ENCODE measurements around the gene CNTN4. TPM values are rescaled to one million over a fixed set of nuclear protein-coding genes. Genes with fewer than 3 reads are reported as not detected.

Gene CNTN4
- total RNA-seq, 1 experiment from 2014 or later: 1.6 TPM

DNA sequence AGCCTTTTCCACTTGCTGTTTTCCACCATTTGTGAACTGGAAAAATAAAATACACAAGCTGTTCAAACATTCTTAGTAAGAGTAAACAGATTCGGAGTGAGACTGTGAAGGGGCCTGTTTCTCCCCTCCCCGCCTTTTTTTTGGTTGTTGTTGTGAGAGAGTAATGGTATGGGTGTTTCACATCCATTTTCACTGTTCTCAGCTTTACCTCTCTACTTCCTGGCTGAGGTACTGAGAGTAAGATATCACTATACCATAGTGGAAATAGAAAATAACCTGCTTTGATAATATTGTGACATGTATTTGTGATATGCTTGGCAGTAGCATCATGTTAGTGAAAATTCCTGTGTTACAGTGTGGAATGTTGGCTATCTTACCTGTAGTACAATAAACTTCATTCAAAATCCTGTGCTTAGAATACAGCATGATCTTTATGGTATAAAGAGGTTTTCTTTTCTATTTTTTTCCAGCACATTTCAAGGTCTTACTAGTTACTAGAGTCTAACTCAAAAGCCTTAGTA, 12.0 kb downstream of the CNTN4 start:
- Histone ChIP-seq H3K56ac (ENCODE audit: insufficient read length, low read depth, low read length) (no peak overlapping the region), H4K91ac (ENCODE audit: insufficient read length, low read depth, low read length) (no peak overlapping the region), H2AFZ (ENCODE audit: low read length) (no peak overlapping the region), H4K20me1 (ENCODE audit: control insufficient read depth, insufficient read depth, insufficient read length) (no peaks in the 10 kb centered on the region), H2BK20ac (ENCODE audit: low read depth, low read length, poor library complexity, severe bottlenecking) (no peak overlapping the region), H2BK12ac (ENCODE audit: insufficient read length, low read depth, low read length) (no peak overlapping the region), H3K9ac (ENCODE audit: extremely low read depth, insufficient read length, low read length) (no peak overlapping the region), H3K9me3 (ENCODE audit: control insufficient read depth, low read depth, low read length) (no peaks in the 10 kb centered on the region), H2BK15ac (ENCODE audit: low read depth, low read length) (no peak overlapping the region), H2BK5ac (ENCODE audit: insufficient read length, low read length) (no peak overlapping the region), H2AK5ac (ENCODE audit: insufficient read length, low read length) (no peak overlapping the region), H3K14ac (ENCODE audit: insufficient read depth, low read length) (no peak overlapping the region), H3K27me3 (ENCODE audit: insufficient read depth, low read length) (no peaks in the 10 kb centered on the region), H4K5ac (ENCODE audit: insufficient read length, low read depth, low read length) (no peak overlapping the region), H4K8ac (replicated peaks; ENCODE audit: insufficient read length, low read depth, low read length) (no peak overlapping the region), H3K79me2 (ENCODE audit: insufficient read depth, low read length) (no peaks in the 10 kb centered on the region), H2BK120ac (ENCODE audit: low read depth, low read length, poor library complexity, severe bottlenecking) (no peak overlapping the region), H3K23ac (ENCODE audit: insufficient read length, low read depth, low read length) (no peak overlapping the region), H3T11ph (ENCODE audit: low read length) (no peak overlapping the region), H3K18ac (ENCODE audit: insufficient read length, low read depth, low read length) (no peak overlapping the region), H3K23me2 (ENCODE audit: insufficient read length, low read depth, low read length, poor library complexity, severe bottlenecking) (no peaks in the 10 kb centered on the region), H3K27ac (ENCODE audit: insufficient read length, low read depth, low read length) (no peak overlapping the region), H3K4me1 (ENCODE audit: insufficient read depth, low read length) (no peaks in the 10 kb centered on the region), H3K4ac (ENCODE audit: low read depth, low read length) (no peak overlapping the region), H3K79me1 (ENCODE audit: insufficient read depth, low read depth, low read length, poor library complexity, severe bottlenecking) (no peaks in the 10 kb centered on the region), H3K4me2 (ENCODE audit: insufficient read depth, insufficient read length, low read length) (no peak overlapping the region)
- Mint-ChIP-seq H3K27me3 (ENCODE audit: low read depth) (no peaks in the 10 kb centered on the region; the same call in none of the 2 replicates), H3K4me3 (no peak overlapping the region), H3K36me3 (ENCODE audit: insufficient read depth in 1 of 3, low read depth in 3 of 3) (peaks cover 12 to 15% (median 13%) of the 10 kb centered on the region in 3 experiments), H3K27ac (no peak overlapping the region), H3K9me3 (peaks cover 16 to 17% of the 10 kb centered on the region in 2 experiments), H3K4me1 (peaks cover 6 to 16% of the 10 kb centered on the region in 2 experiments)
- TF ChIP-seq, protein P1, sequence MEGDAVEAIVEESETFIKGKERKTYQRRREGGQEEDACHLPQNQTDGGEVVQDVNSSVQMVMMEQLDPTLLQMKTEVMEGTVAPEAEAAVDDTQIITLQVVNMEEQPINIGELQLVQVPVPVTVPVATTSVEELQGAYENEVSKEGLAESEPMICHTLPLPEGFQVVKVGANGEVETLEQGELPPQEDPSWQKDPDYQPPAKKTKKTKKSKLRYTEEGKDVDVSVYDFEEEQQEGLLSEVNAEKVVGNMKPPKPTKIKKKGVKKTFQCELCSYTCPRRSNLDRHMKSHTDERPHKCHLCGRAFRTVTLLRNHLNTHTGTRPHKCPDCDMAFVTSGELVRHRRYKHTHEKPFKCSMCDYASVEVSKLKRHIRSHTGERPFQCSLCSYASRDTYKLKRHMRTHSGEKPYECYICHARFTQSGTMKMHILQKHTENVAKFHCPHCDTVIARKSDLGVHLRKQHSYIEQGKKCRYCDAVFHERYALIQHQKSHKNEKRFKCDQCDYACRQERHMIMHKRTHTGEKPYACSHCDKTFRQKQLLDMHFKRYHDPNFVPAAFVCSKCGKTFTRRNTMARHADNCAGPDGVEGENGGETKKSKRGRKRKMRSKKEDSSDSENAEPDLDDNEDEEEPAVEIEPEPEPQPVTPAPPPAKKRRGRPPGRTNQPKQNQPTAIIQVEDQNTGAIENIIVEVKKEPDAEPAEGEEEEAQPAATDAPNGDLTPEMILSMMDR (conservative IDR thresholded peaks at IDR 0.05): no peak
- WGBS (ENCODE audit: extremely low coverage, insufficient read length, low lambda C conversion rate): no CpG with 5 or more reads among the region's 2 CpGs
- DNase-seq: no peak

Measured in H9 (cell line).